Measurements from ENCODE around the gene SYMPK. TPM values are rescaled to one million over a fixed set of nuclear protein-coding genes. Genes with fewer than 3 reads are reported as not detected.

The SYMPK gene
- total RNA-seq, 3 donors from 2014 or later = 94.1 to 108 (median 106) TPM

- ATAC-seq = no peak
- no peak for DNase-seq
- H3K36me3 Mint-ChIP-seq (ENCODE audit: insufficient read depth) = peaks cover 42% of the 10 kb centered on the region
- H3K4me1 Mint-ChIP-seq (ENCODE audit: low read depth) = no peaks in the 10 kb centered on the region
- H3K9me3 Mint-ChIP-seq = no peaks in the 10 kb centered on the region
- H3K27me3 Mint-ChIP-seq (ENCODE audit: low read depth) = no peaks in the 10 kb centered on the region
- H3K4me3 Mint-ChIP-seq = no peak overlapping the region
Observed at GRCh38 chr19:45828945-45829344, 34.0 kb downstream of the SYMPK start.

GRCh38 chr19:45828523-45828922, 34.4 kb downstream of the SYMPK start:
- DNase-seq = no peak
- no peaks in the 10 kb centered on the region for H3K27me3 Mint-ChIP-seq (ENCODE audit: low read depth)
- no peak for ATAC-seq
- H3K4me3 Mint-ChIP-seq = no peak overlapping the region
- H3K9me3 Mint-ChIP-seq = no peaks in the 10 kb centered on the region
- H3K36me3 Mint-ChIP-seq (ENCODE audit: insufficient read depth) = peaks cover 42% of the 10 kb centered on the region
- H3K4me1 Mint-ChIP-seq (ENCODE audit: low read depth) = no peaks in the 10 kb centered on the region

GRCh38 chr19:45827459-45828093, 35.4 kb downstream of the SYMPK start:
- no peaks in the 10 kb centered on the region for H3K27me3 Mint-ChIP-seq (ENCODE audit: low read depth)
- no peak overlapping the region for H3K4me3 Mint-ChIP-seq
- no peak for ATAC-seq
- no peaks in the 10 kb centered on the region for H3K4me1 Mint-ChIP-seq (ENCODE audit: low read depth)
- no peaks in the 10 kb centered on the region for H3K9me3 Mint-ChIP-seq
- no peak for DNase-seq
- H3K36me3 Mint-ChIP-seq (ENCODE audit: insufficient read depth) = peaks cover 46% of the 10 kb centered on the region

GRCh38 chr19:45826934-45827333, 36.0 kb downstream of the SYMPK start:
- ATAC-seq (no peak), DNase-seq (no peak)
- Mint-ChIP-seq H3K4me1 (ENCODE audit: low read depth) (no peaks in the 10 kb centered on the region), H3K27me3 (ENCODE audit: low read depth) (no peaks in the 10 kb centered on the region), H3K4me3 (no peak overlapping the region), H3K36me3 (ENCODE audit: insufficient read depth) (peaks cover 43% of the 10 kb centered on the region), H3K9me3 (no peaks in the 10 kb centered on the region)

GRCh38 chr19:45825917-45826893, 36.7 kb downstream of the SYMPK start:
- Mint-ChIP-seq H3K27me3 (ENCODE audit: low read depth) (no peaks in the 10 kb centered on the region), H3K9me3 (no peaks in the 10 kb centered on the region), H3K4me3 (no peak overlapping the region), H3K36me3 (ENCODE audit: insufficient read depth) (peaks cover 43% of the 10 kb centered on the region), H3K4me1 (ENCODE audit: low read depth) (no peaks in the 10 kb centered on the region)
- DNase-seq (no peak), ATAC-seq (no peak)

GRCh38 chr19:45825263-45825605, 37.7 kb downstream of the SYMPK start:
- Mint-ChIP-seq H3K4me3 (no peak overlapping the region), H3K36me3 (ENCODE audit: insufficient read depth) (peaks cover 43% of the 10 kb centered on the region), H3K4me1 (ENCODE audit: low read depth) (no peaks in the 10 kb centered on the region), H3K9me3 (no peaks in the 10 kb centered on the region), H3K27me3 (ENCODE audit: low read depth) (no peaks in the 10 kb centered on the region)
- ATAC-seq (no peak), DNase-seq (no peak)

GRCh38 chr19:45824531-45825262, 38.2 kb downstream of the SYMPK start:
- Mint-ChIP-seq H3K27me3 (ENCODE audit: low read depth) (no peaks in the 10 kb centered on the region), H3K4me3 (no peak overlapping the region), H3K36me3 (ENCODE audit: insufficient read depth) (peaks cover 40% of the 10 kb centered on the region), H3K9me3 (no peaks in the 10 kb centered on the region), H3K4me1 (ENCODE audit: low read depth) (no peaks in the 10 kb centered on the region)
- DNase-seq (no peak), ATAC-seq (no peak)

- no peak for DNase-seq
- no peak for ATAC-seq
- Mint-ChIP-seq H3K36me3 (ENCODE audit: insufficient read depth) (peaks cover 37% of the 10 kb centered on the region), H3K4me3 (no peak overlapping the region), H3K4me1 (ENCODE audit: low read depth) (no peaks in the 10 kb centered on the region), H3K9me3 (no peaks in the 10 kb centered on the region), H3K27me3 (ENCODE audit: low read depth) (no peaks in the 10 kb centered on the region)
Observed at GRCh38 chr19:45824041-45824471, 38.9 kb downstream of the SYMPK start.

- Mint-ChIP-seq H3K9me3 (no peaks in the 10 kb centered on the region), H3K4me3 (no peak overlapping the region), H3K4me1 (ENCODE audit: low read depth) (no peaks in the 10 kb centered on the region), H3K36me3 (ENCODE audit: insufficient read depth) (peaks cover 30% of the 10 kb centered on the region), H3K27me3 (ENCODE audit: low read depth) (no peaks in the 10 kb centered on the region)
- ATAC-seq = no peak
- no peak for DNase-seq
Observed at GRCh38 chr19:45823182-45823581, 39.8 kb downstream of the SYMPK start.

GRCh38 chr19:45822716-45823115, 40.2 kb downstream of the SYMPK start:
- Mint-ChIP-seq H3K9me3 (no peaks in the 10 kb centered on the region), H3K4me1 (ENCODE audit: low read depth) (no peaks in the 10 kb centered on the region), H3K4me3 (no peak overlapping the region), H3K27me3 (ENCODE audit: low read depth) (no peaks in the 10 kb centered on the region), H3K36me3 (ENCODE audit: insufficient read depth) (peaks cover 26% of the 10 kb centered on the region)
- no peak for ATAC-seq
- no peak for DNase-seq

GRCh38 chr19:45821570-45821969, 41.4 kb downstream of the SYMPK start:
- H3K36me3 Mint-ChIP-seq (ENCODE audit: insufficient read depth) = peaks cover 22% of the 10 kb centered on the region
- ATAC-seq = no peak
- H3K4me3 Mint-ChIP-seq = no peak overlapping the region
- no peaks in the 10 kb centered on the region for H3K9me3 Mint-ChIP-seq
- peaks cover 5% of the 10 kb centered on the region for H3K4me1 Mint-ChIP-seq (ENCODE audit: low read depth)
- DNase-seq = no peak
- H3K27me3 Mint-ChIP-seq (ENCODE audit: low read depth) = no peaks in the 10 kb centered on the region

GRCh38 chr19:45821103-45821521, 41.8 kb downstream of the SYMPK start:
- Mint-ChIP-seq H3K9me3 (no peaks in the 10 kb centered on the region), H3K4me3 (no peak overlapping the region), H3K27me3 (ENCODE audit: low read depth) (no peaks in the 10 kb centered on the region), H3K4me1 (ENCODE audit: low read depth) (peaks cover 5% of the 10 kb centered on the region), H3K36me3 (ENCODE audit: insufficient read depth) (peaks cover 21% of the 10 kb centered on the region)
- DNase-seq (no peak), ATAC-seq (no peak)

GRCh38 chr19:45820413-45821102, 42.4 kb downstream of the SYMPK start:
- Mint-ChIP-seq H3K36me3 (ENCODE audit: insufficient read depth) (peaks cover 16% of the 10 kb centered on the region), H3K27me3 (ENCODE audit: low read depth) (no peaks in the 10 kb centered on the region), H3K9me3 (no peaks in the 10 kb centered on the region), H3K4me3 (no peak overlapping the region), H3K4me1 (ENCODE audit: low read depth) (peaks cover 5% of the 10 kb centered on the region)
- DNase-seq = no peak
- ATAC-seq = no peak

GRCh38 chr19:45819769-45820168, 43.2 kb downstream of the SYMPK start:
- H3K4me3 Mint-ChIP-seq = no peak overlapping the region
- peaks cover 5% of the 10 kb centered on the region for H3K4me1 Mint-ChIP-seq (ENCODE audit: low read depth)
- no peak for ATAC-seq
- H3K36me3 Mint-ChIP-seq (ENCODE audit: insufficient read depth) = peaks cover 14% of the 10 kb centered on the region
- H3K27me3 Mint-ChIP-seq (ENCODE audit: low read depth) = no peaks in the 10 kb centered on the region
- no peaks in the 10 kb centered on the region for H3K9me3 Mint-ChIP-seq
- DNase-seq = no peak
